HG02852 (cell line): Measurements from ENCODE around the gene CHRNA3.

Experiments used
- ATAC-seq: cut with Tn5 transposase; IDR thresholded peaks from one replicate; pipeline ENCODE4 v1.9.1; 2021; ENCODE audit warnings: mild to moderate bottlenecking, moderate library complexity; ENCODE audit not compliant: unreplicated experiment

CHRNA3 gene

DNA sequence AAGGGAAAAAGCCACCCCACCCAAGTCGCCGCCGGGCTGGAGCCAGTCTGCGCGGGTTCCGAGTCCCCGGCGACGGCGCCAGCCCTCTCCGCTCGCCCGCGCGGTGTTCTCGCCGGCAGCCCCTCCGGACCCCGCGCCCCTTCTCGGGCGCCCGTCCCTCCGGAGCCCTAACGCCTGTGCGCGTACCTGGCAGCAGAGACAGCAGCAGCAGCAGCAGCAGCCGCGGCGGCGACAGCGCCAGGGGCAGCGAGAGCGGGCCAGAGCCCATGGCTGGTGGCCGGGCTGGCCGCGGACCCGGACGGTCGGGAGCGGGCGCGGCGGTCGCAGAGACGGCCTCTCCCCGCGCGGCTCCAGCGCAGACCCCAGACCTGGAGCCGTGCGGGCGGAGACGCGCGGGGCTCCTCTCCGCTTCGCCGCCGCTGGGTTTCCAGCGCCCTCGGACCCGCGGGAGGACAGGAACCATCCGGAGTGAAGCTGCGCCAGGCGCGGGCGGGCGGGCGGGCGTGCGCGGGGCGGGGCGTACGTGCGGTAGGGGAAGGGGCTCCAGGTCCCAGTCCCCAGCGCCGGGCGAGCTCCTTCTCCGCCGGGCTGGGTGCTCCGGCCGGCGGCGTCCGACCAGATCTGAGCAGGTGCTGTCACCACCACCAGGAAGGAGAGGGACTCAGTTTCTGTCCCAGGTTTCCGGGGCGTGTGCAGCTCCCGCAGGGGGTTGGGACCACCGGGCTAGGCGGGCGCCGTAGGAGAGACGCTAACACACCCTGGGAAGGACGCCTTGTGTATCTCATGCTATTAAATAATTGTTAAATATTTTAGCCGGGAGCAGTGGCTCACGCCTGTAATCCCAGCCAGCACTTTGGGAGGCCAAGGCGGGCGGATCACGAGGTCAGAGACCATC, at the start of gene CHRNA3:
TSS of gene CHRNA3 (minus strand) at position 470 of the 895 bp plus-strand sequence. CDS start at position 268, 202 bp downstream.
- ATAC-seq, result no peak

DNA sequence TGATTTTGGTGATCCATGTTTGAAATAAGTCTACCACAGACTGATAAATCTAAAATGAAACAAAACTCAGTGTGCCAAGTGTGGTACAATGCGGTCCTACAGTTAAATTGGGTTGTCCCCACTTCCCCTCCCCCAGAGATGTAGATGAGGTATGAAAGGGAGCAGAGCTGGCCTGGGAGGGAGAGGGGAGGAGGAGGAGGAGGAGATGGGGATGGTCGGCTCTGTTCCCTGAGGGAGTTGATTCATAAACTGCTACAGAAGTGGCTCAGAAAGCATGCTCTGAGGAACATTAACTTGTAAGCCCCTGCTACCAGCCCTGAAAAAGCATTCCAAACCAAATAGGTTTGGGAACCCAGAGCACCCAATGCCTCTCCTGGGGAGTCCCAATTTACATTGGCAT, 48.2 kb upstream of the CHRNA3 start:
- no peak for ATAC-seq

DNA sequence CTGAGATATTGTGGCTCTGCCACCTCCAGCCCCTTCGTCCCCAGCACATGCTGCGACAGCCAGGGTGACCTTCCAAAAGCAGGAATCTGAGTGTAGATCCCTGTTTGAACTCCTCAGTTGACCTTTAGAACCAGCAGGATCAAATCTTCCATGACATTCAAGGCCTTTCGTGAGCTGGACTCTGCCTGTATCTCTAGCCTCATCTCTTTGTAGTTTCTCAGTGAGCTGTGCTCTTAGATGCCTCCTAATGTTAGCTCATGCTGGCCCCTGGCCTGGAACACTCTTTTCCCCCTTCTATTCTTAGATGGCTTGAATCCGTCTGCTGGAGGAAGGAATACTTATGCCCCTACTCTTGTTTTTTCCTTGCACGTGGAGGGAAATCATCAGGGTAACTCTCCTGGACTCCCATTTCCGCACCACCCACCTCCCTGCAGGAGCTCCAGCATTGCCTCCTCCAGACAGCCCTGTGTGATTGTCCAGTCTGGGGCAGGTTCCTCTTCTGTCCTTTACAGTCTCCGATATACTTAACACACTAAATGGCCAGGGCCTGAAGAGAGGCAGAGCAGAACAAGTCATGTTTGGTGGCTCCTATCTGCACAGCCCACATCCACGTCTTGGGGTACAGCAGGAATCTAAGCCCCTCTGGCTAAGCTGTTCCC, 46.9 kb upstream of the CHRNA3 start:
- ATAC-seq, result no peak

DNA sequence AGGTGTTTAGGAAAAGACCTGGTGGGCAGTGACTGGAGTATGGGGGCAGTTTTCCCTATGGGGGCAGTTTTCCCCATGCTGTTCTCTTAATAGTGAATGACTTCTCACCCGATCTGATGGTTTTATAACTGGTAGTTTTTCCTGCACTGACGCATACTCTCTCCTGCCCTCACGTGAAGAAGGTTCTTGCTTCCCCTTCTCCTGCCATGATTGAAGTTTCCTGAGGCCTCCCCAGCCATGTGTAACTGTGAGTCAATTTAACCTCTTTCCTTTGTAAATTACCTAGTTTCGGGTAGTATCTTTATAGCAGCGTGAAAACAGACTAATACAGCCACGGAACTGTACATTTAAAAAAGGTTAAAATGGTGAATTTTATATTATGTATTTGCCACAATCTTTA, 45.2 kb upstream of the CHRNA3 start:
- no peak for ATAC-seq

- ATAC-seq, result no peak
Observed at GRCh38 chr15:78663703-78664102, 42.9 kb upstream of the CHRNA3 start.

GRCh38 chr15:78662028-78662427, 41.2 kb upstream of the CHRNA3 start:
- no peak for ATAC-seq

DNA sequence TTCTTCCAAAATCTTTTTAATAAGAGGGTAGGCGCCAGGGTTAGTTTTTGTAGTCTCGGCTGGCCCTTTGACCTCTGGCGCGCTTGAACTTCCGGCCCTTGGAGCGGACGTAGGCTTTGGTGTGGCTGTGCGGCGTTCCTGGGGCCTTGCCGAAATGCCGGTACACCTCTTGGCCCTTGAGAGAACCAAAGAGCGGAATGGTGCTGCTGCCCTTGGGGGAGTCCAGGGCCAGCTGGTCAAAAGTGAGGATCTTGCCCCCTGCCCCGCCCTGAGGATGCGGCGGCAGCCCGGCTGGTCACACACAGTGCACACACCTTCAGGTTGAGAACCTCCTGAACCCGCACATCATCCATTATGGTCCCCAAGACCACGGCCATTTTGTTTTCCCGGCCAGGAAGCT, 40.2 kb upstream of the CHRNA3 start:
- no peak for ATAC-seq

DNA sequence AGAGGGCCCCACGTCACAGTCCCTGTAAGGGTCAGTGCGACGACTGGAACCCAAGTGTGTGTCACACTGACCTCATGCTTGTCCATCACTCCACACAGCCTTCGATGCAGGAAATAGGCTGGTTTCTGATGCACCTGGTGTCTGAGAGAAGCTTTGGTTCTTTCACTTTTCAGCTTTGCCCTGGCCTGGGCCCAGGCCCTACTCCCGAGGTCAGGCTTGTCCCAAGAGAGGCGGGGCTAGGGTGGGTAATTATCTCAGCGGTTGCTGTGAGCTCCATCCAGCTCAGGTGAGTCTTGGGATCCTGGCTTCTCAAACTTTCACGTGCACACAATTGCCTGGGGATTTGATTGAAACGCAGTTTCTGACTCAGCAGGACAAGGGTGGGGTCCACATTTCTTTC, 39.8 kb upstream of the CHRNA3 start:
- ATAC-seq, result no peak

GRCh38 chr15:78658823-78659222, 38.0 kb upstream of the CHRNA3 start:
- no peak for ATAC-seq

GRCh38 chr15:78654272-78654671, 33.5 kb upstream of the CHRNA3 start:
- ATAC-seq, result no peak

- no peak for ATAC-seq
Observed at GRCh38 chr15:78651930-78652615, 31.3 kb upstream of the CHRNA3 start.

GRCh38 chr15:78651007-78651406, 30.2 kb upstream of the CHRNA3 start:
- no peak for ATAC-seq

GRCh38 chr15:78650022-78650421, 29.2 kb upstream of the CHRNA3 start:
- no peak for ATAC-seq

DNA sequence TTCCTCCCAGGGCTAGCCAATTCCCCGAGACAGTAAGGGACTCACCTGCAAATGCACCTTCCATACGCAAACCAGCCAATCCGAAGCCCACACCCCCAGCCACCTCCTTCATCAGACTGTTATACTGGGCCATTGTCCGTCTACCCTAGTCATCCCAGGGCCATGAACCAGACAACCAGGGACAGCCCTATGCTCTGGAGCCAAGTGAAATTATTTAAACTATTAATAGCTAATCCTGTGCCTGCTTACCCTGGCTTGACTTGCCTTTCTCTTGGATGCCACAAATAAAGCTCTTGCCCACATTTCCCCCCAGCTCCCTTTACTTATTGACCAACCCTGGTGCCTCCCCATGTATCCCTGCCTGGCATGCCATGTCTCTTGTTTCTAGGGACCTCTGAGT, 24.2 kb upstream of the CHRNA3 start:
- no peak for ATAC-seq

GRCh38 chr15:78642331-78642730, 21.5 kb upstream of the CHRNA3 start:
- no peak for ATAC-seq

DNA sequence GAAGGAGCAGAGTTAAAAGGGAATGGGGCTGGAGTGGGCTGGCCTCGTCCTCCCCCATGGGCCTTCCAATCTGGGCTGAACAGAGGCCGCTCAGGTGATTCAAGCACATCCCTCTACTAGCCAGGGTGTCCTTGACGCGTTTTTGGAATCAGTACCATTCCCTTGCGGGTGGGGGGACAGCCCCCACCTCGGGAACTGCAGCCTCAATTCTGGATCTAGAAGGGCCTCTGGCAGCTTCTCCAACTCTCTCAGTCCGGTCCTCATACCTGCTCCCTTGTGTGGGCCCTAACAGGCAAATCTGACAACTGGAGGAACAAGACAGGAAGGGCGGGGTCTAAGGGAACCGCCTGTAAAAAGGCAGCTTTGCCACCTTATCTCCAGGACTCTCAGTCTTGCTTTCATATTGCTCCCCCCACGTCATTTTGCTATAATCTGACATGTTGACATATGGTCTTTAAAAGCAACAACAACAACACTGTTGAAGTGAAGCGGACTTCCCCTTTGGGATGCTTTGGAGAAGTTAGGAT, 21.0 kb upstream of the CHRNA3 start:
- ATAC-seq, result no peak

- no peak for ATAC-seq
Observed at GRCh38 chr15:78641102-78641748, 20.4 kb upstream of the CHRNA3 start, which contains the start of gene CHRNB4. TSS of gene CHRNB4 (minus strand) at chr15:78641210. CDS start at chr15:78641133, 77 bp downstream.

DNA sequence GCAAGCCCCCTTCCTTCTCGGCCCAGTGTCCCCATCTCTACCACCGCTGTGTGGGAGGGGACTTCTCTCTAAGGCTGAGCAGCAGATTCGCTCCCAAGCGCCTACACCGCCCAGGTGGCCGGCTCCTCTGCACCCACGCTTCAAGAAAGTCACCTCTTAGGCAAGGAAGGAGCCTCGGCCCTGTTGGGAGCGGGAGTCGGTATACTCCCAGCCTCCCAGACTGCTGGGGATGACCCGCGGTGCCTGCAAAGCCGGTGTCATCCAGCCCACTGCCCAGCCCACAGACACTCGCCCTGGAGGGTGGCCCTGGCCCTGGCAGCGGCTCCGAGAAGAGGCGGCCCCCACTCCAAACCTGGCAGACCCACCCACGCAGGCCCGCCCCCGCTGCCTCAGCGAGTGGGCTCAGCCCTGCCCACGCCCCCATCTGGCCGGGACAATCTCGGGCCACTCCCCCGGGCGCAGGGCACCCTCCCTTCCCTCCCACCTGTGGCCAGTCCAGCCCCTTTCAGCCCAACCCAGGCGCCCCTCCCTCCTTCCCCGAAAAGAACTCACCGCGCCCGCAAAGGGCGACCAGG, 19.8 kb upstream of the CHRNA3 start:
- no peak for ATAC-seq

DNA sequence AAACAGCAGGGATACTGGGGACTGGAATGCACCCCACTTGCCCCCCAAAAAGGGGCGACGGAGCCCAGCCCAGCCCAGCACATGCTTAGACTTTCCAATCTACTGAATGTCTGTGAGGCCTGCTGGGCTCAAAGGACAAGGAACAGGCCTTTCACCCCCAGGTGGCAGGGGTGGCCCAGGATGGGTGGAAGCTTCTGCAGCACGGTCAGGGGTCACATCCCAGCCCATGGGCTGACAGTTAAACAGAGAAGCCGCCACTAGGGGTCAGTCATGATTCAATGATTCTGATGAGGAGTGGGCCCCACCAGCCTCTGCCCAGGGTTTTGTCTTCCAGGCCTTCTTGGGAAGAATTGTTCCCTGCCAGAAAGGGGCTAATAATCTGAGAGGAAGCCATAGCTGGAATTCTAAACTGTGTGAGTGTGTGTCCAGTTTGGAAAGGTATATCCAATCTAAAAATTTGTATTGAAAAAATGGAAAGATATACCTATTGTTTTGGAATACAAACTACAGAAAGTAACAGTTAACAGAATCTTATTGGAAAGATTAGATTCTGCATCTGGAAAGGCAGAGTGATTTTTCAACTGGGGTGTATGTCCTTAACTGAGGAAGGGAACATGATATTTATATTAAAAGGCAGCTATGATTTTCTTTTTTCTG, 18.0 kb upstream of the CHRNA3 start:
- no peak for ATAC-seq
